GM23338 (cell line): ENCODE results near the gene CYCS. TPM values are rescaled to one million over a fixed set of nuclear protein-coding genes. Genes with fewer than 3 reads are reported as not detected.

Source experiments
- ATAC-seq: fragments of 200-7000 bp; cut with Tn5 transposase; 3 replicates; pipeline ENCODE4 v1.9.1; 2020
- DNase-seq: peaks from one replicate; pipeline ENCODE4 v3.0.0-alpha.2; 2015; ENCODE audit warnings: low spot score
- H2AFZ ChIP-seq: fragments of 200-600 bp; sonication (generic); 2 replicates; pipeline ENCODE4 v1.8.0; 2016; ENCODE audit warnings: antibody characterized with exemption, mild to moderate bottlenecking, moderate library complexity
- H3F3A ChIP-seq: fragments of 200-600 bp; sonication (generic); replicated peaks from 2 replicates; pipeline ENCODE4 v1.8.0; 2017; ENCODE audit warnings: antibody characterized with exemption, mixed run types, low read depth
- H3K27ac ChIP-seq: fragments of 200-600 bp; sonication (generic); 2 replicates; pipeline ENCODE4 v1.6.1; 2016; ENCODE audit warnings: low read depth
- H3K27me3 ChIP-seq: fragments of 200-600 bp; sonication (generic); 2 replicates; pipeline ENCODE4 v1.8.0; 2016; ENCODE audit warnings: mild to moderate bottlenecking, mixed run types, moderate library complexity; ENCODE audit not compliant: insufficient read depth
- H3K36me3 ChIP-seq: fragments of 200-600 bp; sonication (generic); 2 replicates; pipeline ENCODE4 v1.8.0; 2016; ENCODE audit warnings: mild to moderate bottlenecking; ENCODE audit not compliant: insufficient read depth
- H3K4me1 ChIP-seq: fragments of 200-600 bp; sonication (generic); 2 replicates; pipeline ENCODE4 v1.8.0; 2016; ENCODE audit warnings: mild to moderate bottlenecking, moderate library complexity; ENCODE audit not compliant: insufficient read depth
- H3K4me2 ChIP-seq: fragments of 200-600 bp; sonication (generic); 2 replicates; pipeline ENCODE4 v1.7.1; 2017; ENCODE audit warnings: mixed run types
- H3K4me3 ChIP-seq: fragments of 200-600 bp; sonication (generic); 2 replicates; pipeline ENCODE4 v1.6.1; 2016; ENCODE audit warnings: mixed run types
- H3K79me2 ChIP-seq: fragments of 200-600 bp; sonication (generic); replicated peaks from 2 replicates; pipeline ENCODE4 v1.8.0; 2017; ENCODE audit warnings: mild to moderate bottlenecking; ENCODE audit not compliant: insufficient read depth
- H3K9me2 ChIP-seq: fragments of 200-600 bp; sonication (generic); 2 replicates; pipeline ENCODE4 v1.8.0; 2017; ENCODE audit not compliant: insufficient read depth
- H4K20me1 ChIP-seq: fragments of 200-600 bp; sonication (generic); replicated peaks from 2 replicates; pipeline ENCODE4 v1.8.0; 2017; ENCODE audit warnings: mild to moderate bottlenecking; ENCODE audit not compliant: insufficient read depth
- H3K27ac Mint-ChIP-seq: 2 replicates; pipeline ENCODE4 v1.8.0; 2020; ENCODE audit warnings: inconsistent platforms, mild to moderate bottlenecking, moderate library complexity, mixed read lengths
- H3K27me3 Mint-ChIP-seq: 3 replicates; pipeline ENCODE4 v1.8.0; 2022; ENCODE audit warnings: low read depth, mild to moderate bottlenecking, moderate library complexity, mixed read lengths, inconsistent platforms; ENCODE audit not compliant: insufficient read depth, poor library complexity
- H3K36me3 Mint-ChIP-seq: 3 replicates; pipeline ENCODE4 v1.8.0; 2021; ENCODE audit warnings: low read depth, mild to moderate bottlenecking, inconsistent platforms, moderate library complexity, mixed read lengths
- H3K4me1 Mint-ChIP-seq: 3 replicates; pipeline ENCODE4 v1.8.0; 2020; ENCODE audit warnings: mild to moderate bottlenecking, inconsistent platforms, mixed read lengths
- H3K4me3 Mint-ChIP-seq: 3 replicates; pipeline ENCODE4 v1.8.0; 2021; ENCODE audit warnings: moderate library complexity, mild to moderate bottlenecking, inconsistent platforms, mixed read lengths
- H3K9me3 Mint-ChIP-seq: 3 replicates; pipeline ENCODE4 v1.8.0; 2020; ENCODE audit warnings: moderate library complexity, mild to moderate bottlenecking, inconsistent platforms, mixed read lengths
- CREB1 ChIP-seq: fragments of 250-450 bp; sonication (Bioruptor Pico); IDR thresholded peaks from 2 replicates; pipeline ENCODE4 v1.5.0; 2020; ENCODE audit warnings: low read depth, mild to moderate bottlenecking, moderate library complexity
- ETS1 ChIP-seq: IDR thresholded peaks from 2 replicates; pipeline ENCODE4 v1.6.1; 2016; ENCODE audit warnings: antibody characterized with exemption
- EZH2 ChIP-seq: fragments of 200-600 bp; sonication (generic); IDR thresholded peaks from one replicate; pipeline ENCODE4 v1.8.0; 2017; ENCODE audit warnings: antibody characterized with exemption, mild to moderate bottlenecking, low read depth; ENCODE audit not compliant: unreplicated experiment
- EZH2phosphoT487 ChIP-seq: fragments of 200-600 bp; sonication (generic); IDR thresholded peaks from one replicate; pipeline ENCODE4 v1.8.1; 2018; ENCODE audit warnings: antibody characterized with exemption; ENCODE audit not compliant: unreplicated experiment
- JUNB ChIP-seq: IDR thresholded peaks from one replicate; pipeline ENCODE4 v1.6.1; 2016; ENCODE audit warnings: antibody characterized with exemption; ENCODE audit not compliant: unreplicated experiment
- NANOG ChIP-seq: IDR thresholded peaks from 2 replicates; pipeline ENCODE4 v1.6.1; 2016; ENCODE audit warnings: antibody characterized with exemption, borderline replicate concordance
- POLR2AphosphoS5 ChIP-seq: IDR thresholded peaks from 2 replicates; pipeline ENCODE4 v1.6.1; 2016; ENCODE audit warnings: antibody characterized with exemption, low read depth
- REST ChIP-seq: IDR thresholded peaks from one replicate; pipeline ENCODE4 v1.6.1; 2018; ENCODE audit warnings: antibody characterized with exemption; ENCODE audit not compliant: unreplicated experiment
- STAT1 ChIP-seq: IDR thresholded peaks from one replicate; pipeline ENCODE4 v1.6.1; 2016; ENCODE audit warnings: antibody characterized with exemption; ENCODE audit not compliant: unreplicated experiment
- ZNF114 ChIP-seq: fragments of 250-450 bp; sonication (Bioruptor Pico); IDR thresholded peaks from 2 replicates; pipeline ENCODE4 v1.5.0; 2020; ENCODE audit warnings: mild to moderate bottlenecking, moderate library complexity
- ZNF331 ChIP-seq: fragments of 250-450 bp; sonication (Bioruptor Pico); IDR thresholded peaks from 2 replicates; pipeline ENCODE4 v1.5.0; 2020; ENCODE audit warnings: low read depth, mild to moderate bottlenecking, moderate library complexity
- ZNF462 ChIP-seq: fragments of 250-450 bp; sonication (Bioruptor Pico); IDR thresholded peaks from 2 replicates; pipeline ENCODE4 v1.5.0; 2020; ENCODE audit warnings: mild to moderate bottlenecking, moderate library complexity
- polyA plus RNA-seq: library from polyadenylated mRNA; unstranded; fragments of >200 nt; fragmentation: Nextera tagmentation; extraction: Ambion mirVana; gene quantifications from 2 replicates; pipeline ENCODE4 v1.2.1, GENCODE V29; 2016
- total RNA-seq: library from RNA; depleted of rRNA; stranded (reverse); fragments of >200 nt; shearing (Covaris generic); gene quantifications from 2 replicates; pipeline ENCODE4 v1.2.3, GENCODE V29; 2014
- TF ChIP-seq, protein P1 (sequence below), 2 experiments: fragments of 200-600 bp in 1 of 2; sonication (generic) in 1 of 2; conservative IDR thresholded peaks; 2 replicates each; pipeline versions ENCODE4 v1.5.1 to v1.6.1; 2016 to 2017; ENCODE audit warnings: antibody characterized with exemption in 2 of 2, low read depth in 2 of 2, mild to moderate bottlenecking in 2 of 2, moderate library complexity in 1 of 2

CYCS gene
- total and polyA plus RNA-seq, 2 experiments from 2014 or later: 131 to 468 TPM

GRCh38 chr7:25109276-25109675 lies 15.8 kb downstream of the CYCS start:
- no peak for DNase-seq

More at GRCh38 chr7:25109276-25109675, 15.8 kb downstream of the CYCS start:
- ATAC-seq: no peak
- no peaks in the 10 kb centered on the region for H4K20me1 ChIP-seq
- Mint-ChIP-seq H3K27me3 (peaks cover 4% of the 10 kb centered on the region), H3K9me3 (peaks cover 26% of the 10 kb centered on the region), H3K36me3 (peaks cover 16% of the 10 kb centered on the region; the same call in 2 of the 3 replicates), H3K4me1 (no peaks in the 10 kb centered on the region), H3K4me3 (no peak overlapping the region), H3K27ac (no peak overlapping the region)
- H3K27me3 ChIP-seq: no peaks in the 10 kb centered on the region
- H3K36me3 ChIP-seq: no peaks in the 10 kb centered on the region
- no peak overlapping the region for H3K4me2 ChIP-seq
- no peaks in the 10 kb centered on the region for H3K79me2 ChIP-seq
- no peak for TF ChIP-seq ZNF462 (CRISPR knock-in tag)
- no peak for TF ChIP-seq ZNF331
- no peak for TF ChIP-seq STAT1
- no peak for TF ChIP-seq EZH2
- TF ChIP-seq ZNF114 (CRISPR knock-in tag): no peak
- TF ChIP-seq, protein P1, sequence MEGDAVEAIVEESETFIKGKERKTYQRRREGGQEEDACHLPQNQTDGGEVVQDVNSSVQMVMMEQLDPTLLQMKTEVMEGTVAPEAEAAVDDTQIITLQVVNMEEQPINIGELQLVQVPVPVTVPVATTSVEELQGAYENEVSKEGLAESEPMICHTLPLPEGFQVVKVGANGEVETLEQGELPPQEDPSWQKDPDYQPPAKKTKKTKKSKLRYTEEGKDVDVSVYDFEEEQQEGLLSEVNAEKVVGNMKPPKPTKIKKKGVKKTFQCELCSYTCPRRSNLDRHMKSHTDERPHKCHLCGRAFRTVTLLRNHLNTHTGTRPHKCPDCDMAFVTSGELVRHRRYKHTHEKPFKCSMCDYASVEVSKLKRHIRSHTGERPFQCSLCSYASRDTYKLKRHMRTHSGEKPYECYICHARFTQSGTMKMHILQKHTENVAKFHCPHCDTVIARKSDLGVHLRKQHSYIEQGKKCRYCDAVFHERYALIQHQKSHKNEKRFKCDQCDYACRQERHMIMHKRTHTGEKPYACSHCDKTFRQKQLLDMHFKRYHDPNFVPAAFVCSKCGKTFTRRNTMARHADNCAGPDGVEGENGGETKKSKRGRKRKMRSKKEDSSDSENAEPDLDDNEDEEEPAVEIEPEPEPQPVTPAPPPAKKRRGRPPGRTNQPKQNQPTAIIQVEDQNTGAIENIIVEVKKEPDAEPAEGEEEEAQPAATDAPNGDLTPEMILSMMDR (conservative IDR thresholded peaks at IDR 0.05; ENCODE audit: low read depth in 2 of 2): no peak
- no peak for TF ChIP-seq EZH2phosphoT487
- TF ChIP-seq JUNB: no peak
- no peak for TF ChIP-seq ETS1
- no peak for TF ChIP-seq REST
- no peak for TF ChIP-seq CREB1 (CRISPR knock-in tag)
- no peak for TF ChIP-seq NANOG
- TF ChIP-seq POLR2AphosphoS5: no peak
- H3K9me2 ChIP-seq: no peaks in the 10 kb centered on the region
- H3F3A ChIP-seq: no peaks in the 10 kb centered on the region
- no peak overlapping the region for H3K4me3 ChIP-seq
- H3K27ac ChIP-seq: no peak overlapping the region
- H2AFZ ChIP-seq: no peak overlapping the region
- H3K4me1 ChIP-seq: no peaks in the 10 kb centered on the region
